PFSK-1 (cell line): Measurements from ENCODE around the gene TGIF2.

Experiments used
- FOXP2 ChIP-seq: optimal IDR thresholded peaks from 2 replicates; pipeline ENCODE3; 2011; ENCODE audit warnings: borderline replicate concordance, control low read depth, inconsistent platforms; ENCODE audit not compliant: insufficient read depth; ENCODE audit errors: extremely low read length, extremely low read depth
- POLR2AphosphoS5 ChIP-seq: IDR thresholded peaks from 2 replicates; pipeline ENCODE4 v1.6.1; 2012; ENCODE audit warnings: low read depth, mild to moderate bottlenecking, control low read depth, low read length, moderate library complexity
- REST ChIP-seq, 2 experiments: IDR thresholded peaks; 2 replicates each; pipeline versions ENCODE4 v1.6.1 to v1.8.0; 2011 to 2012; ENCODE audit warnings: low read depth in 2 of 2, low read length in 2 of 2, control low read depth in 1 of 2, inconsistent platforms in 1 of 2, mild to moderate bottlenecking in 1 of 2, moderate library complexity in 1 of 2; ENCODE audit not compliant: insufficient read depth in 1 of 2
- SIN3A ChIP-seq: IDR thresholded peaks from 2 replicates; pipeline ENCODE4 v1.6.1; 2012; ENCODE audit warnings: mild to moderate bottlenecking, low read length, moderate library complexity, borderline replicate concordance; ENCODE audit not compliant: insufficient read depth
- TAF1 ChIP-seq: IDR thresholded peaks from 2 replicates; pipeline ENCODE4 v1.6.1; 2012; ENCODE audit warnings: low read length, control low read depth, borderline replicate concordance; ENCODE audit not compliant: insufficient read depth

DNA sequence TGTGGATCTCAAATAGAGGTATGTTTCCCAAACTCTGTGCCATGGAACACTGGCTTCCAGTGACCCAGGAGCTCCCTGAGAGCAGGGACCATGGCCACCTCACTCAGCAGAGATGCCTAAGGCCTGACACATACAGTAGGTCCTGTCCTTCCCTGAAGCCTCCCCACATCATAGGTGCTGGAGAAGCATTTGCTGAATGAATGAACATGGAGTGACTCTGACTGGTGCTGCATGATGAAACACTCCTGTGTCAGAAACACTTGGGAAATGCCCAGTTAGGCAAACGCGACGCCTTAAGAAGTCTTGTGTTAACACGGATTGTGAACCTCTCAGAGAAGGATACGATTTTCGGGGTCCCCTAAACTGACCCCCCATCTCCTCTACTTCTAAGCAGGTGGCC lies 58.2 kb downstream of the TGIF2 start:
- TF ChIP-seq REST (IDR thresholded peaks at IDR 0.05; ENCODE audit: insufficient read depth in 1 of 2, low read depth in 2 of 2, low read length in 2 of 2) (no peak), TAF1 (no peak), SIN3A (no peak), POLR2AphosphoS5 (no peak), FOXP2 (no peak)
